Measurements from ENCODE around the gene EIF4H. TPM values are rescaled to one million over a fixed set of nuclear protein-coding genes. Genes with fewer than 3 reads are reported as not detected.

Gene EIF4H
- total and polyA plus RNA-seq, 9 of the 15 experiments (the other 6 are each of a cell fraction or from before 2014, with no cell fraction given): 11.0 to 435 (median 319) TPM

- in situ Hi-C loops (cut with MboI) (no loop called here), intact Hi-C loops (cut with micrococcal nuclease) (no loop called here)
- DNase-seq (ENCODE audit: extremely low read depth in 1 of 4, low spot score in 3 of 4) (no peak), FAIRE-seq (no peak), ATAC-seq (no peak)
- H3K27me3 ChIP-seq (ENCODE audit: control insufficient read depth in 2 of 2, insufficient read depth in 2 of 2, low read length in 2 of 2): no peaks in the 10 kb centered on the region
- peaks cover 55% of the 10 kb centered on the region for H4K20me1 ChIP-seq (replicated peaks; ENCODE audit: control insufficient read depth, insufficient read depth, low read length)
- H3K4me3 ChIP-seq: no peak overlapping the region
- CTCF ChIA-PET (ENCODE audit: low intra/inter-chr PET ratio): no interaction called here
- H3K27ac ChIP-seq (ENCODE audit: extremely low read depth, low read depth, low read length): no peak overlapping the region
- POLR2A ChIA-PET: interaction anchor here (1.9 to 7.2 kb wide), 2 partner anchors 11 kb away, joined by 10 to 86 read pairs; partner anchors contain the start of gene EIF4H
- peaks cover 80% of the 10 kb centered on the region for H3K79me2 ChIP-seq (ENCODE audit: control insufficient read depth, insufficient read depth, low read length)
- H2AFZ ChIP-seq (ENCODE audit: low read depth, low read length): no peak overlapping the region
- H3K4me1 ChIP-seq (replicated peaks in 1 of 2; ENCODE audit: control insufficient read depth in 2 of 2, insufficient read depth in 2 of 2, low read length in 2 of 2): no peaks in the 10 kb centered on the region; a peak in 2 of 5 replicates
- 97% methylated on average over 11 of the region's 11 CpGs for WGBS (ENCODE audit: insufficient coverage, low coverage, missing lambda C conversion rate)
- peaks cover 95% of the 10 kb centered on the region for H3K36me3 ChIP-seq (ENCODE audit: control insufficient read depth, insufficient read depth, low read length)
- no peaks in the 10 kb centered on the region for H3K9me1 ChIP-seq (ENCODE audit: control insufficient read depth, insufficient read depth, low read length)
- TF ChIP-seq MYBL2 (IDR thresholded peaks at IDR 0.05; ENCODE audit: low read depth) (no peak), MYBL2 (CRISPR knock-in tag; IDR thresholded peaks at IDR 0.05; ENCODE audit: borderline replicate concordance) (no peak), U2AF1 (optimal IDR thresholded peaks at IDR 0.05; ENCODE audit: low read depth, low read length) (no peak), EP400 (IDR thresholded peaks at IDR 0.05) (no peak), CHAMP1 (IDR thresholded peaks at IDR 0.05) (no peak), POLR2AphosphoS5 (IDR thresholded peaks at IDR 0.05; ENCODE audit: control insufficient read depth, insufficient read depth, low read depth, low read length) (peak; percentile 33; the same call in 1 of the 2 replicates)
- no peaks in the 10 kb centered on the region for H3K9me3 ChIP-seq (replicated peaks; ENCODE audit: control insufficient read depth, insufficient read depth, low read depth, low read length)
- H3K4me2 ChIP-seq (ENCODE audit: insufficient read depth, low read length): no peak overlapping the region
- no peak overlapping the region for H3K9ac ChIP-seq (ENCODE audit: insufficient read depth in 1 of 2, low read depth in 2 of 2, low read length in 2 of 2)
- BruUV-seq (replicated peaks): no TSS peak
Observed at GRCh38 chr7:74187915-74188675, 13.9 kb downstream of the EIF4H start.

Data from K562 (cell line).